HG03354 (cell line): ENCODE results near the gene EPB41L4B.
A peak's percentile ranks its signal among the peaks of the same experiment; 100 is the strongest.

Experiments
- ATAC-seq: cut with Tn5 transposase; IDR thresholded peaks from one replicate; pipeline ENCODE4 v1.9.1; 2021; ENCODE audit warnings: mild to moderate bottlenecking; ENCODE audit not compliant: unreplicated experiment, poor library complexity, severe bottlenecking

The EPB41L4B gene

DNA sequence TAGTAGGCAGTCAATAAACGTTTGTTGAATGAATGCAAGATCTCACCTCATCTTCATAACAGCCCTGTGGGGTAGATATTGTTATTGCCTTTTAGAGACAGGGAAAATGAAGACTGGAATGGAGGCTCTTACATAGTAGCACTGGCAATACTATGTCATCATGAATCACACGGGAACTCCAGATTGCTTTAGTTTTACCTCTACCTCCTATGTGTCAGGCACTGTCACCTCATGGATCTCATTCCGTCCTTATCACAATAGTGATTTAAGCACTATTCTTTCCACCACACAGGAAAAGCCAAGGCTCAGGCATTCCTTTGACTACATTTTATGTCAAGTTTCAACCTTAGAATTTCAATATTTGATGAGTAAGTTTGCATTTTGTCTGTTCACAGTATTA is 2.9 kb upstream of the EPB41L4B start:
- ATAC-seq, result no peak

DNA sequence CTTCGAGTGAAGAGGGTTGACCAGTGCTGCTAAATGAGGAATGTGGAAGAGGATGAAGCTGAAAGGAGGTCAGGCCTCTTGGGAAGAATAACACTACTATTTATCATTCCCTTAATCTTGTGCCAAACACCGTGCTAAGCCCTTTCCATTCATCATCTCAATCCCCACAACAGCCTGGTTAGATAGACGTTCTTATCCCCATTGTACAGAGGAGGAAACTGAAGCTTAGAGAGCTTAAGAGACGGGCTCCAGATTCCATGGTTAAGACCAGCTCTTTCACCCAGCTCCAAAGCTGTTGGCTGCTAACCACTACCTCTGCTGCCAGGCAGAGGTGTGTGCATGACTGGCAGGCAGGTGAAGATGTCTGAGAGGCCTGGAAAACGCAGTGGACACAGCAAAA is 868 bp upstream of the EPB41L4B start:
- no peak for ATAC-seq

DNA sequence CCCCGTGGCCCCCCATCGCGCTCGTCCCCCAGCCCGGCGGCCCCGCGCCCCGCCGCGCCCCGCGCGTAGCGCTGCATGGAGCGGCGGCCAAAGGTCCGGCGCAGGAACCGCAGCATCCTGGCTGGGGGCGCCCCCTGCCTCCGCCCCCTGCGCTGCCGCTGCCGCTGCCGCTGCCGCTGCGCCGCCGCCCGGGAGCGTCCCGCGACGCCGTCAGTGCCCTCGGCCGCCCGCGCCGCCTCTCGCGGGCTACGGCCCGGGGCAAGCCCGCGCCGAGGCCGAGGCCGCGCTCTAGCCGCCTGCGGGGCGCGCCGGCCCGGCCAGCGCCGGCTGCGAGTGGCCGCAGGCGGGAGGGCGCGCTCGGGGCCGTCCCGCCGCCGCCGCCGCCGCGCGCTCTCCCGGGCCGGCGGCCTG is 523 bp downstream of the EPB41L4B start:
- peak; percentile 39 for ATAC-seq

DNA sequence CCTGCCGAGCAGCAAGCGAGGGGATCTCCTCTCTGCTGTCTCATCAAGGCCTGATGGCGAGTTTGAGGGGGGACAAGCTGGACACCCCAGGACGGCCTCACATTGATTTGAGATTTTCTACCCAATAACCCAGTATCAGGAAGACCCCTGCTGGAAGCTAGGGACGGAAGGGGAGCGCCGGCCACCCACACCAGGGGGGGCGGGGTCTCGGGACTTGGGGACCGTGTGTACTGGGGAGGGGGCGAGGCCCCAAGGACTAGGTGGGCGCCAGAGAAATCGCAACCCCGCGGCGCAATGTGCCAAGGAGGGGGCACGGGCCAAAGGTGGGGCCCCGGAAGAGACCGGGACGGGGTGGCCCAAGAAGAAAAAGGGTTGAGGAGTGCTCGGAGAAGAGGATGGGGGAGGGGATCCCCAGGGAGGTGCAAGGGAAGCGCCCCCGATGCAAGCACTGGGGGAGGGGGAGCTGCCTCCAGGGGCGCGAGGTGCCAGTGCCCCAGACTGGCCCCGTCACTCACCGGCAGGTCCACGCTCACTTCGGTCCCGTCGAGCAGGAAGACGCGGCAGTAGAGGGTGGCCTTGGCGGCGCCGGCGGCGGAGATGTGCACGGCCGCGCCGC is 1.1 kb downstream of the EPB41L4B start:
- peak; percentile 31 for ATAC-seq

DNA sequence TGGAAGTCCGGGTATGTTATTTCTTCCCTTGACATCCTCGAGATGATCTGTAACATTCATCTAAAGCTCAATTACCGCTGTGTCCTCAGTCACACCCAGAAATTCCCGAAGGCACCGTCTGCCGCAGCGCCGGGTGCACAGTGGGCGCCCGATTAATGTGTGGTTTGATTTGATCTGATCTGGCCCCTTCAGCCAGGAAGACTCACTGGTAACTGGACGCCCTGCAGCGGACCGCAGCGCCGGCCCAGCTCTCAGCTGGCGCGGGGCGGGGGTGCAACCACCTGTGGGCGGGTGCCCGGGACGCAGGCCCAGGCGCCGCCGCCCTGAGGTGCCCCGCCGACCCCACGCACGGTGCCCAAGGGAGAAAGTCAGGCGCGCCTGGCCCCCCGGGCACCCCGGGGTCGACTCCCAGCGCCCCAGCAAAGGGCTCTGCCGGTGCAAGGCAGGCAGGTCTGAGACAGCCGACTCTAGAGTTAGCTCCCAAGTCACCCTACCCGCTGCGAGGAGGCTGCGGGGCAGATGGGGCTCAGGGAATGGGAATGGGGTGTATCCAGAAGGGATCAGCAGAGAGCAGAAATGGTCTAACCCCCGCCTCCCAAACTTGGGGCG is 1.7 kb downstream of the EPB41L4B start:
- no peak for ATAC-seq

DNA sequence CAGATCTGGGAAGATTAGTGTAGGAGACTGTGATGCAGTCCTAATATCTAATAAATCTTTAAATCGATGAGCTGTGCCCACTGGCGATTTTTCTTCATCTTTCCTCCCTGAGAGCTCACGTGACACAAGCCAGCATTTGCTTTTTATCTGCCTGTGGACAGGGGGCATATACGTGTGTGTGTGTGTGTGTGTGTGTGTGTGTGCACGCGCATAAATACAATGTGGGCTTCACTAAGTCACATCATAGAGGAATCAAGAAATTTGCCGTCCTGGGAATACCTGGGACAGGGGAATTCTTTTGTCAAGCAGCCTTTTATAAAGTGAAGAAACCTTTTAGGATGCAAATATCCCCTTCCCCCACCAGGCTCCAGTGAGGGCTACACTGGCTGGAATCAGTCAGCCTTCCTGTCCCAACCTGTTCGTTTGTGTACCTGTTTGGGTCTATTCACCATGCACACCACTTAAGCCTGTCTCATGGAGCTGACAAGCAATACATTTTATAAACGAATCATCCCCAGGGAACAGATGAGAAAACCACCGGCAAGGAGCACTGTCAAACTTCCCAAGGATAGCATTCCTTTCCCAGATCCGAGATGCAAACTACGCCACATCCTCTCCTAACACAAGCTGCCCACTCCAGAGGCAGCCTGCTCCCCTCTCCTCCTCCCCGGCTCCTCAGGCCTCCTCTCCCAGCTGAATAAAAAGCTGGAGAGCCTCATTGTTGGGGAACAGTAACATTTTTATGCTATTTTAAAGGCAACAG is 2.7 kb downstream of the EPB41L4B start:
- no peak for ATAC-seq

DNA sequence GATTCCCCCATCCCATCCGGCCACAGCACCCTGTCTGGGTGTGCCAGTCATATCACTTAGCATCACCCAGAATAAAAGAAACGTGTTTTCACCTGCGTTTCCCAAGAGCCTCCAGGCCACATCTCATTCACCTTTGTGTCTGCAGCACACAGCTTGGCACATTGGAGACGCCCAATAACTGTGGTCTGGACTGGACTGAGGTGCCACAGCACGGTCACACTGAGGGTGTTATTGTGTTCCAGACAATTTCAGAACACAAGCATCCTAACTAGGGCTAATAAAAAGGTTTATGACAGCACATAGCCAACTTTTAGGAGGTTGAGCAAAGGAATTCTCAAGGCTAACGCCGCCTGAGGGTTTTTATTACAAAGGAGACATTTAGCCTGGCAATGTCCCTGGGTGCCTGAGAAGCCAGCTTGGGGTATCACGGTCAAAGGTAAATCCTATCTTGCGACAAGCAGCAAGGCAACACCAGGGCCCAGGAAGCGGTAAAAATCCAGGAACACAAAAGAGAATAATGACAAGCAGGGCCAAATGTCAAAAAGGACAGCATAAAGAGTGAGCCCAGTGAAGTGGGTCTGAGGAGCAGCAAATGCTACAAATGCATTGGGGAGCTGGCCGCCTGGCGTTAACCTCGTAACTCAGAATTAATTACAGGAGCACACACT is 3.4 kb downstream of the EPB41L4B start:
- ATAC-seq, result no peak

DNA sequence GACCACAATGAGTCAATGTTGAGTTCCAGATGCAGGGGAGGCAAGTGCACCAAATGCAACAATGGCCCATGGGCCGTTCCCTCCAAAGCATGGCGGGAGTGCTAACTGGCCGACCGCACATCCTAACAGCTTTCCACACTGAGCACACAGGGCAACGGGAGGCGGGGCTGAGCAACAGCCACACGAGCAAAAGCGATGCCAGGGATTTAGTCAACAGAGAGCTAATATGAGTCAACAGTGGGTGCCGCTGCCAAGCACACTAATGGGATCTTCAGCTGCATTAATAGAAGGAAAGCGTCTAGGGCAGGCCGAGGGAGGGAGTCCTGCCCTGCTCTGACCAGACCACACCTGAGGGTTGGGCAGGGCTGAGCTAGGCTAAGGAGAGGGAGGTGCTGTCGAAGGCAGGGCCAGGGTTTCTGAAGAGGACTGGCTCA is 4.6 kb downstream of the EPB41L4B start:
- ATAC-seq, result no peak

DNA sequence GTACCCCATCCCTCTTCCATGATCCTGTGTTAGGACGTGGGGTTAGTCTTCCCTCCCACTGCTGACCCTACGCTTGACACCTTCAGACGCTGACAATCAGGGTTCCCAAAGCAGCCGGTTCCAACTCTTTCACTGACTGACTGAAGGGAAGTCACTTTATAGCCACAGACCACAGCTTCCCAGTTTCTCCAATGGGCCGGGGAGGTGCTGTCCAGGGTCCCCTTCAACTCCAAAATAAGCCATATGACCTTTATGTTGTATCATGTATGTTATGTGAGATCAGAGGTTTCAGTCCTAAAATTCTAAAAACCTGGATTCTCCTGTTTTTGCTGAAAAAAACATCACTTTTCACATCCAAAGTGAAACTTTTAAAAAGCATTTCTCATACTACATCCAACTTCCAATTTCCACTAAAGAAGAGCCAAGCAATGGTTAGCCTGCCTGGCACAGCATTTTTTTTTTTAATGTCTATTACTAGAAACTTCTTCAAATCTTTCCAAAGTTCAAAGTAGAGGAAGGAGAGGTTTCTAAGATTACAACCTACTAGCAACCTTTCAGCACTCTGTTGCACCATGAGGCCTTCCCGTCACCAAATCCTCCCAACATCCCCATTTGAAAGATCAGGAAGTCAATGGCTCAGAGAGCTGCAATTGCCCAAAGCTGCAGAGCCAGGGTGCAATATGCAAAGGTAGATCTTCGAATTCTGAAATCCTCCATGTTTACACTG is 5.2 kb downstream of the EPB41L4B start:
- ATAC-seq, result no peak

DNA sequence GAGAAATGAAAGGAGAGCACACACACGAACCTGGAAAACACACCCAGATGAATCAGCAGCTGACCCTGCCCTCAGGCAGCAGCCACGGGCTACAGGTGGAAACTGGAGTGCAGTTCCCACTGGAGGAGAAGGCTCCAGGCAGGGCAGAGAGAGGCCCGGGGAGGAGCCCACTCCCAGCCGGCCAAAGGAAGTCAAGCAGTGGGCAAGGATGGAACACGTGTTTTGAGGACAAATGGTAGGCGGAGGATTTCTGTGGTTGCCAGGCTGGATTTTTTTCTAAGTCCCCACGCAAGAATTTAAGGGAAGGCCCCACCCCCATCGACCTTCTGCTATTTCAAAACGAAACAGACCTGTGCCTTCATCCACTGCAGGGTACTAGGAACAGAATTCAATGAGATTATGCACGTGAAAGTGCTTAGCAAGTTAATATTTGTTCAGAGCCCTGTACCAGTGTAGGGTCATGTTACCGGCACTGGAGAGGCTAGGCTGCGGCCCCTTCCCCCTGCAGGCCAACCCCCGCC is 6.8 kb downstream of the EPB41L4B start:
- ATAC-seq, result no peak

DNA sequence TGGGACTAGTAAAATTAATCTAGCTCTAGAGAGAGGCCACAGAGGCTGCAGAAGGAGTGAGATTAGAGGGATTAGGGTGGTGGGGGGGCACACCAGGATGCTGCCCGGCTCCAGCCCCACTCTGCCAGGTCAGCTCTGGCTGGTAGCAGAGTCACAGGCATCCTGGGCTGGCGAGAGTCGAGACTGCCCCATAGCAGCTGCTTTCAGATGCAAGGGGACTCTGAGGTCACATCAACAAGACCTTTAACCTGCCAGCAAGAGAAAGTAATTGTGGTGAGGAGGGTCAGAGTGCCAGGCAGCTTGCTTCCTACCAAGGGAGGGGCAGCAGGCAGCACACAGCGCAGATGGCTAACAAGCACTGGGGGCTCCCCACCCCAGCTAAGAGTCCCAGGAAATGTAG is 7.5 kb downstream of the EPB41L4B start:
- no peak for ATAC-seq

DNA sequence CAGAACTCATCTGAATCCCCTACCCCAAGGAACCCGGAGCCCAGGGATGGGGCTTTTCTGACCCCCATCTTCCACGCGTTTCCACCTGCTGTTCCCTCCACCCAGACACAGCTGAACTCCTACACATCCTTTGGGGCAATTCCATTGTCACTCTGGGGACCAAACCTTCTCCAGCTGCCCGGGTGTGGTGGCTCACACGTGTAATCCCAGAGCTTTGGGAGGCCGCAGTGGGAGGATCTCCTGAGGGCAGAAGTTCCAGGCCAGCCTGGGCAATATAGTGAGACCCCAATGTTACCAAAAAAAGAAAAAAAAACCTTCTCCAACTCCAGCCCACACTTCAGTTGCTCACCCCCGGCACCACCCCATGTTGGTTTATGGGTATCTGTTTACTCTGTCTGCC is 8.1 kb downstream of the EPB41L4B start:
- no peak for ATAC-seq

DNA sequence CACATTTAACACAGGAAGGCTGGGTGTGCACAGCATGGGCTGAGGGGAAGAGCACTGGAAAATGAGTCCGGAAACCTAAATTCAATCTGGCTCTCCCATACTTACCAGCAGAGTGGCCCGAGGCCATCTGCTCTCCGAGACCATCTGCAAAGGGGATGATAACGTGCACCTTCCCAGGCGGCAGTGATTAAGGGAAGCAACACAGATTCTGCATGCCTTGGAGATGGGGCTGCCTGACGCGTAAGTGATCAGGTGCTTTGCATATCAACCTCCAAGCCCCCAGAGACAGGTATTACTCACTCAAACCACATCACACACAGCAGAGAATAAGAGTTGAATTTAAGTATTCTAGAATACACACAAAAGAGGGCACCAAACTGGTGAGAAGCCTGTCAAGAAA is 9.1 kb downstream of the EPB41L4B start:
- peak; percentile 92 for ATAC-seq

DNA sequence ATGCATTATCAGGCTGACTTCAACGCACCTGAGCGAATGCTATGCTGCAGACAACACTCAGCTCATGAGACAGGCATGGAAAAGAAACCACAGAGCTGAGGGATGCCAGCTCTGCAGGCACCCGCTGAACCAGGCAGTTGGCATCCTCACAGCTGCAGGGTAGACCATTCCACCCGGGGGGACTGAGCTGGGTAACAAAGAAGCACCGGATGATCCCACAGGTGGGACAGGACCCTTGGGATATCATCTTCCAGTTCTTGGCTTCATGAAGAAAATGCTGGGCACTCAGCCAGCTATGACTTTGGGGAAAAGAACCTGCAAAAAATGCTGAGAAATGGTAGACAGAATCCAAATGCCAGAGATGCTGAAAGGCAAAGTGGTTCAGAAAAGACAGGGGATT is 9.6 kb downstream of the EPB41L4B start:
- no peak for ATAC-seq

DNA sequence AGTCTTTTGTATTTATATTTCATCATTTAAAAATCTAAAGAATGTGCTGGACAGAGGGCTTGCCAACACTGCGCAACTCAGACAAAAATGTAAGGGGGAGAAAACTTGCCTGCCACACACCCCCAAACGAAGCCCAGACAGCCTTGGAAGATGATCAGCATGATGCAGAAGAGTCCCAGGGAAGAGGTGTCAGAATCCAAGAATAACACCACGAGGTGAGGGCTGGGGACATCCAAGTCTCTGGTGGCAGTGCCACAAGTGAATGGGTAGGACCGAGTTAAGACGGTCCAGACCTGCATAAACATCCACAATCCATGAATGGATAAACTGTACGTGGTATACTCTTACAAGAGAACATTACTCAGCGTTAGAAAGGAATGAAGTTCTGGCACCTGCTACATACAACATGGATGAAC is 10.4 kb downstream of the EPB41L4B start:
- ATAC-seq, result no peak

DNA sequence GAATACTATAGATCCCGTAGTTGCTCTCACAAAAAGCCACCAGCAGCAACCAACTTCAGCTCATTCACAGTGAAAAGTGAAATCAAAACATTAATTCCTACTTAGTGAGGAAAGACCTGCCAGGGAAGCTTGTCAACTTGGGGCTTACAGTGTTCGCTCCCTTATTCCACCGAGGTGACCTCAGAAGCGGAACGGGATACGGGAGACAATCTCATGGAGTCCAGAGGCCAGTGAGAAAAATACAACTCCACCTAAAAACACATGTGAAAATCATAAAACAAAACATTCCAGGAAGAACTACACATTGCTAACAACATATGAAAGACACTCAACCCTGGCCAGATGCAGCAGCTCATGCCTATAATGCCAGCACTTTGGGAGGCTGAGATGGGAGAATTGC is 11.6 kb downstream of the EPB41L4B start:
- ATAC-seq, result no peak

DNA sequence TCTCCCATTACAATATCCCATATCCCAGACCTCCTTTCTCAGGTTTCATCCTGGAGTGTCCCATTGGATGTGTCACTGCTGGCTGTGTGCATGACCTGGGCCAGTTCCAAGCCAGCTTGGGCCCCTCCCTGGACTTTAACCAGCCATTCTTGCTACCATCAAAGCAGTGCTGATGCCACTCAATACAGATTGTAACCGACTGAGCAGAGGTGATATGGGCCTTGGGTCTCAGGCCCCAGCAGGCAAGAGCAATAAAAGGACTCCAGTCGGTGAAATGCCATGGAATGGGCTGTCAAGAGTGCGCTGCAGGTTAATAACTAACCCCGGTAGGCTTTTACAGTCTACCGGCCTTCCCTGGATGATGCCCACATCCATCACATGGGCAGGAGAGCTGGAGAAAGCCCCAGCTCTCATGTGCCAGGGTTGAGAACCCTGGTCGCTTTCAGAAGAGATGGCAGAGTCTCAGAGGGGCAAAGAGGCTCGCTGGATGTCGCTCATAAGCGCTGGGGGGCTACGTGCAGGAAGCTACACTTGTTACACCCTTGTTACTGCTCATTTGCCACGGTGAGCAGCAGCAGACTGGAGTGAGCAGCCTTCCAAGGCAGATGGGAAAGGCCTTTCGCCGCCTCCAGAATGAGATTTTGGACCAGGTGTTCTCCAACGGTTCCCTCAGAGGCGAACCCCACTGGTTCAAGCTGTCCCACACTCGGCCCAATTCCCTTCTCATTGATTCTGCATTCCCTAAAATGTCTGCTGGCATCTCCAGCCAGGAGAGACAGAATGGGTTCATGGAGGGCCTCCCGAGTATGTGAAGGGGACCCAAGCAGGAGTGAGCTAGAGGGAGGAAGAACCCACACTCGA is 13.2 kb downstream of the EPB41L4B start:
- ATAC-seq, result no peak

DNA sequence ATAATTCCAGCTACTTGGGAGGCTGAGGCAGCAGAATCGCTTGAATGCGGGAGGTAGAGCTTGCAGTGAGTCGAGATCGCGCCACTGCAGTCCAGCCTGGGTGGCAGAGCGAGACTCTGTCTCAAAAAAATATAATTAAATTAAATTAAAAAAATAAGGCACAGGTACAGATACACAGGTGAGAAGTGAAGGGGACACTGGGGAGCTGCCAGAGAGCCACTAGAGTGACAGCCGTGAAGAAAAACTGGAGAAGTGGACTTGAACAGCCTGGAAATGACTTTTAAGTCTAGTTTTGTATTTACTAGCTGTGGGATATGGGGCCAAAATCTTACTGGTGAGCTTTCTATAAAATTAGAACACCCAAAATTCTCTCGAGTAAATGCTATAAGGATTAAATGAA is 15.1 kb downstream of the EPB41L4B start:
- ATAC-seq, result no peak

DNA sequence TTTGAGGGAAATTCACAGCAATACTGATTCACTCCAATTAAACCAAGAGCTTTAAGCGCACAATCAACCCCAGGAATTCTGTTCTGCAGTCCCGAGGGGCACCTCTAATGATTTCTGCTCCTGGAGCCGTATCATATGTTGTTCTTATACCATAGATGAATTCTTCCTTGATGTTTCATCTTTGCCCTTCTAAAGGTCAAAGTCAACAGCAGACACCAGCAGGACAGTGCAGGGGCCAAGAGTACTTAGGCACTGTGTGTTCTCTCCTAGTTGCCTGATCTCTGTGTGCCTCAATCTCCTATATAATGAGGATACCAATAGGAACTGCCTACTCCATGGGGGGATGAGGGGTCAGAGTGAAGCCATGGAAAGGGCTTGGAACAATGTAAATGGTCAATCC is 16.5 kb downstream of the EPB41L4B start:
- ATAC-seq, result no peak
